ENCODE data around the gene CRISPLD2. TPM values are rescaled to one million over a fixed set of nuclear protein-coding genes. Genes with fewer than 3 reads are reported as not detected.

CRISPLD2 gene
- total RNA-seq, 4 donors from 2014 or later, result 19.6 to 319 (median 84.3) TPM

- no peak for DNase-seq
- no peak overlapping the region for H3K4me3 ChIP-seq
- H3K9me3 ChIP-seq, result no peaks in the 10 kb centered on the region
- H3K36me3 ChIP-seq, result peaks cover 0 to 47% (median 0%) of the 10 kb centered on the region in 3 donors
- H3K27ac ChIP-seq, result no peak overlapping the region
- no peaks in the 10 kb centered on the region for H3K4me1 ChIP-seq
- no peak for TF ChIP-seq POLR2A (IDR thresholded peaks at IDR 0.05)
- TF ChIP-seq, protein P1, sequence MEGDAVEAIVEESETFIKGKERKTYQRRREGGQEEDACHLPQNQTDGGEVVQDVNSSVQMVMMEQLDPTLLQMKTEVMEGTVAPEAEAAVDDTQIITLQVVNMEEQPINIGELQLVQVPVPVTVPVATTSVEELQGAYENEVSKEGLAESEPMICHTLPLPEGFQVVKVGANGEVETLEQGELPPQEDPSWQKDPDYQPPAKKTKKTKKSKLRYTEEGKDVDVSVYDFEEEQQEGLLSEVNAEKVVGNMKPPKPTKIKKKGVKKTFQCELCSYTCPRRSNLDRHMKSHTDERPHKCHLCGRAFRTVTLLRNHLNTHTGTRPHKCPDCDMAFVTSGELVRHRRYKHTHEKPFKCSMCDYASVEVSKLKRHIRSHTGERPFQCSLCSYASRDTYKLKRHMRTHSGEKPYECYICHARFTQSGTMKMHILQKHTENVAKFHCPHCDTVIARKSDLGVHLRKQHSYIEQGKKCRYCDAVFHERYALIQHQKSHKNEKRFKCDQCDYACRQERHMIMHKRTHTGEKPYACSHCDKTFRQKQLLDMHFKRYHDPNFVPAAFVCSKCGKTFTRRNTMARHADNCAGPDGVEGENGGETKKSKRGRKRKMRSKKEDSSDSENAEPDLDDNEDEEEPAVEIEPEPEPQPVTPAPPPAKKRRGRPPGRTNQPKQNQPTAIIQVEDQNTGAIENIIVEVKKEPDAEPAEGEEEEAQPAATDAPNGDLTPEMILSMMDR (IDR thresholded peaks at IDR 0.05), result no peak
- no peaks in the 10 kb centered on the region for H3K27me3 ChIP-seq
Observed at GRCh38 chr16:84890427-84890826, 70.6 kb downstream of the CRISPLD2 start.

GRCh38 chr16:84891149-84891795 is 71.5 kb downstream of the CRISPLD2 start:
- Histone ChIP-seq H3K4me3 (no peak overlapping the region), H3K27ac (peak overlapping the region in 2 of 4 donors; percentile 17 to 19), H3K27me3 (no peaks in the 10 kb centered on the region), H3K36me3 (peaks cover 0 to 44% (median 0%) of the 10 kb centered on the region in 3 donors), H3K4me1 (no peaks in the 10 kb centered on the region), H3K9me3 (no peaks in the 10 kb centered on the region)
- no peak for DNase-seq
- no peak for TF ChIP-seq POLR2A (IDR thresholded peaks at IDR 0.05)
- TF ChIP-seq, protein P1 (IDR thresholded peaks at IDR 0.05), result no peak

GRCh38 chr16:84892097-84892496 is 72.3 kb downstream of the CRISPLD2 start:
- H3K9me3 ChIP-seq, result no peaks in the 10 kb centered on the region
- no peaks in the 10 kb centered on the region for H3K27me3 ChIP-seq
- no peak for TF ChIP-seq POLR2A (IDR thresholded peaks at IDR 0.05)
- TF ChIP-seq, protein P1 (IDR thresholded peaks at IDR 0.05), result no peak
- no peak overlapping the region for H3K27ac ChIP-seq
- no peak for DNase-seq
- H3K36me3 ChIP-seq, result peaks cover 0 to 41% (median 0%) of the 10 kb centered on the region in 3 donors
- no peak overlapping the region for H3K4me3 ChIP-seq
- H3K4me1 ChIP-seq, result no peaks in the 10 kb centered on the region

GRCh38 chr16:84893467-84893848 is 73.7 kb downstream of the CRISPLD2 start:
- Histone ChIP-seq H3K27ac (peak overlapping the region in 1 of 4 donors; percentile 35), H3K9me3 (no peaks in the 10 kb centered on the region), H3K27me3 (no peaks in the 10 kb centered on the region), H3K36me3 (peaks cover 0 to 41% (median 0%) of the 10 kb centered on the region in 3 donors), H3K4me1 (no peaks in the 10 kb centered on the region), H3K4me3 (no peak overlapping the region)
- no peak for DNase-seq
- TF ChIP-seq POLR2A (IDR thresholded peaks at IDR 0.05), result no peak
- TF ChIP-seq, protein P1 (IDR thresholded peaks at IDR 0.05), result no peak

GRCh38 chr16:84893849-84894599 is 74.2 kb downstream of the CRISPLD2 start:
- no peaks in the 10 kb centered on the region for H3K27me3 ChIP-seq
- no peaks in the 10 kb centered on the region for H3K9me3 ChIP-seq
- H3K4me1 ChIP-seq, result no peaks in the 10 kb centered on the region
- H3K4me3 ChIP-seq, result no peak overlapping the region
- peaks cover 0 to 41% (median 0%) of the 10 kb centered on the region in 3 donors for H3K36me3 ChIP-seq
- H3K27ac ChIP-seq, result peak overlapping the region in 1 of 4 donors; percentile 35
- TF ChIP-seq, protein P1 (IDR thresholded peaks at IDR 0.05), result no peak
- TF ChIP-seq POLR2A (IDR thresholded peaks at IDR 0.05), result no peak
- no peak for DNase-seq

Measured in Peyer's patch (tissue), 4 donors.